Measurements from ENCODE around the gene CDH15.
A peak's percentile ranks its signal among the peaks of the same experiment; 100 is the strongest.

Gene CDH15

GRCh38 chr16:89171216-89172170 is at the start of gene CDH15:
Gene CDH15 (plus strand): TSS chr16:89171748. CDS start chr16:89171832, 84 bp downstream.
- DNase-seq = peak; percentile 96

GRCh38 chr16:89122322-89122851 is 49.2 kb upstream of the CDH15 start:
- DNase-seq = peak; percentile 19

GRCh38 chr16:89123001-89123830 is 48.3 kb upstream of the CDH15 start:
- DNase-seq = peak; percentile 18

- DNase-seq = peak; percentile 17
Measured at GRCh38 chr16:89123831-89124100, 47.8 kb upstream of the CDH15 start.

- DNase-seq = no peak
Measured at GRCh38 chr16:89129378-89129777, 42.2 kb upstream of the CDH15 start.

- no peak for DNase-seq
Measured at GRCh38 chr16:89130448-89130847, 41.1 kb upstream of the CDH15 start.

GRCh38 chr16:89131783-89132182 is 39.8 kb upstream of the CDH15 start:
- no peak for DNase-seq

GRCh38 chr16:89132194-89133005 is 39.1 kb upstream of the CDH15 start:
- DNase-seq = peak; percentile 27

GRCh38 chr16:89133457-89134127 is 38.0 kb upstream of the CDH15 start:
- peak; percentile 22 for DNase-seq

- DNase-seq = no peak
Measured at GRCh38 chr16:89134269-89134668, 37.3 kb upstream of the CDH15 start.

- no peak for DNase-seq
Measured at GRCh38 chr16:89135166-89135565, 36.4 kb upstream of the CDH15 start.

- DNase-seq = no peak
Measured at GRCh38 chr16:89135971-89136765, 35.4 kb upstream of the CDH15 start.

- peak; percentile 24 for DNase-seq
Measured at GRCh38 chr16:89136931-89137330, 34.6 kb upstream of the CDH15 start.

GRCh38 chr16:89137666-89138512 is 33.7 kb upstream of the CDH15 start:
- peak; percentile 27 for DNase-seq

GRCh38 chr16:89138513-89138795 is 33.1 kb upstream of the CDH15 start:
- DNase-seq = no peak

- peak; percentile 19 for DNase-seq
Measured at GRCh38 chr16:89138843-89139520, 32.6 kb upstream of the CDH15 start.

GRCh38 chr16:89139907-89140361 is 31.6 kb upstream of the CDH15 start:
- peak; percentile 21 for DNase-seq

- no peak for DNase-seq
Measured at GRCh38 chr16:89140401-89140800, 31.1 kb upstream of the CDH15 start.

- peak; percentile 15 for DNase-seq
Measured at GRCh38 chr16:89140981-89141883, 30.3 kb upstream of the CDH15 start.
